ENCODE measurements around the gene MYL3. TPM values are rescaled to one million over a fixed set of nuclear protein-coding genes. Genes with fewer than 3 reads are reported as not detected.

The MYL3 gene
- total RNA-seq, 1 experiment from 2014 or later: not detected

DNA sequence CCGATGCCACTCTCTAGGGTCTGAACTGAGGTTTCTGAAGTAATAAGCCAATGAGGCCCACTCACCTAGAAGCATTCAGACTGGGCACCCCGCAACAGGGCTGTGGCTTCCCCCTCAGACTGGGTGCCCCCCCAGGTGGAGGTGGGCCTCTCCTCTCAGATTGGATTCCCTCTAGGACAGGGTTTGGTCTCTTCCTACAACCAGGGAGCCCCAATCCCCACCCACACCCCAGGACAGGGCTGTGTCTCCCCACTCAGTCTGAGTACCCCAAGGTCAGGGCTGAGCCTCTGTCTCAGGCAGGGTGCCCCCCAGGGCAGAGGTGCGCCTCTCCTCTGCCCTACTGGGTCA is 41.9 kb upstream of the MYL3 start:
- Histone ChIP-seq H3K9ac (ENCODE audit: low read length) (no peak overlapping the region), H3F3A (ENCODE audit: low read length, unreplicated experiment) (no peaks in the 10 kb centered on the region), H3K36me3 (ENCODE audit: low read depth, low read length) (no peaks in the 10 kb centered on the region), H3K27ac (ENCODE audit: low read length) (no peak overlapping the region), H2AFZ (ENCODE audit: low read length) (no peak overlapping the region), H3K27me3 (ENCODE audit: low read length) (no peaks in the 10 kb centered on the region), H3K4me3 (ENCODE audit: low read length) (no peak overlapping the region), H3K79me2 (ENCODE audit: low read length) (no peaks in the 10 kb centered on the region), H3K4me2 (ENCODE audit: low read length) (no peak overlapping the region), H4K20me1 (ENCODE audit: low read length) (no peaks in the 10 kb centered on the region), H3K9me3 (ENCODE audit: low read length) (no peaks in the 10 kb centered on the region), H3K9me2 (replicated peaks; ENCODE audit: low read length) (no peaks in the 10 kb centered on the region), H3K4me1 (ENCODE audit: insufficient read depth, low read length) (peaks cover 9% of the 10 kb centered on the region)
- CTCF ChIA-PET: no interaction called here
- DNase-seq (no peak), ATAC-seq (no peak)
- POLR2A ChIA-PET (ENCODE audit: unreplicated experiment): no interaction called here
- intact Hi-C loops (cut with micrococcal nuclease): no loop called here
- BruUV-seq (replicated peaks): no TSS peak
- TF ChIP-seq, protein P1, sequence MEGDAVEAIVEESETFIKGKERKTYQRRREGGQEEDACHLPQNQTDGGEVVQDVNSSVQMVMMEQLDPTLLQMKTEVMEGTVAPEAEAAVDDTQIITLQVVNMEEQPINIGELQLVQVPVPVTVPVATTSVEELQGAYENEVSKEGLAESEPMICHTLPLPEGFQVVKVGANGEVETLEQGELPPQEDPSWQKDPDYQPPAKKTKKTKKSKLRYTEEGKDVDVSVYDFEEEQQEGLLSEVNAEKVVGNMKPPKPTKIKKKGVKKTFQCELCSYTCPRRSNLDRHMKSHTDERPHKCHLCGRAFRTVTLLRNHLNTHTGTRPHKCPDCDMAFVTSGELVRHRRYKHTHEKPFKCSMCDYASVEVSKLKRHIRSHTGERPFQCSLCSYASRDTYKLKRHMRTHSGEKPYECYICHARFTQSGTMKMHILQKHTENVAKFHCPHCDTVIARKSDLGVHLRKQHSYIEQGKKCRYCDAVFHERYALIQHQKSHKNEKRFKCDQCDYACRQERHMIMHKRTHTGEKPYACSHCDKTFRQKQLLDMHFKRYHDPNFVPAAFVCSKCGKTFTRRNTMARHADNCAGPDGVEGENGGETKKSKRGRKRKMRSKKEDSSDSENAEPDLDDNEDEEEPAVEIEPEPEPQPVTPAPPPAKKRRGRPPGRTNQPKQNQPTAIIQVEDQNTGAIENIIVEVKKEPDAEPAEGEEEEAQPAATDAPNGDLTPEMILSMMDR (conservative IDR thresholded peaks at IDR 0.05; ENCODE audit: low read depth, low read length): no peak
- no peak for TF ChIP-seq EZH2 (IDR thresholded peaks at IDR 0.05; ENCODE audit: low read length, unreplicated experiment)
- TF ChIP-seq EZH2phosphoT487 (IDR thresholded peaks at IDR 0.05; ENCODE audit: borderline replicate concordance, low read length): no peak

DNA sequence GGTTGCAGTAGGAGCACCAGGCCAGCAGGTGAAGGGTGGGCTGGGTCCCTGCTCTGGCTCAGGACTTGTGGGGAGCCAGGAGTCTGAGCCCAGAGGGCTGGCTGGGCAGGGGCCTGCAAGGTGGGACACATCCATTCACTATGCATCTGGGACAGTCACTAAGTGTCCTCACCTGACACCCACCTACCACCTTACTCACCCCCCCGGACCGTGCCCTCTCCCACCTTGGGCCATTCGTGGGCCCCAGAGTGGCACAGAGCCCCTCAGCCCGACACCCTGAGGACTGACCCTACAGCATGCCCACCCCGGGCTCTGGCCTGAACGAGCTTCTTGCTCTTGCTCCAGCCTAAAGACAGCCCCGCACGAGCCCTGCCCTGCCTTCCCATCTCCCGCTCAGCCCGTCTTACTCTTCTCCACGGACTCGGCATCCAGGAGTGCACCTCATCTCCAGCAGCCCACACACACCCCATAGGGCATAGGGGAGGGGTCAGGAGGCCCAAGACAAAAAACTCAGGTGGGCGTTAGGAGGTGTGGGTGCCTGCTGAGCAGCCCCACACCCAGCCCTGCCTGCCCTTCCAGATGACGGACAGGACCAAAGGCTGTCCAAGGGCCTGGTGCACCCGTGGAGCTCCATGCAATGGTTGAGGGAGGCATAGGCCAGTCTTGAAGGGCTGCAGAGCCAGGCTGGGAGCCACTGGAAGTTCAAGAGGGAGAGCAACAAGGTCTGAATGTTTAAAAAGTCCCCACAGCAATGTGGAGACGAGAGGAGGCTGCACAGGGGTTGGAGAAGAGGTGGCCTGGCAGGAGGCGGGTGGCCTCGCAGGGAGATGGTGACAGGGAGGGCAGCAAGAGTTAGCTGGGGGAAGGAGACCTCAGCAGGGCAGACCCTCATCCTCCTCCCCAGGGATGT is 41.3 kb upstream of the MYL3 start:
- no TSS peak for BruUV-seq (replicated peaks)
- no peaks in the 10 kb centered on the region for H3F3A ChIP-seq (ENCODE audit: low read length, unreplicated experiment)
- ATAC-seq (no peak), DNase-seq (no peak)
- H4K20me1 ChIP-seq (ENCODE audit: low read length): no peaks in the 10 kb centered on the region
- no peak overlapping the region for H2AFZ ChIP-seq (ENCODE audit: low read length)
- H3K36me3 ChIP-seq (ENCODE audit: low read depth, low read length): no peaks in the 10 kb centered on the region
- ChIA-PET CTCF (interaction anchor here (0.7 kb wide), 1 partner anchor 12 kb away, joined by 3 read pairs; no protein-coding TSS in a partner anchor), POLR2A (ENCODE audit: unreplicated experiment) (no interaction called here)
- no peaks in the 10 kb centered on the region for H3K9me3 ChIP-seq (ENCODE audit: low read length)
- no peaks in the 10 kb centered on the region for H3K27me3 ChIP-seq (ENCODE audit: low read length)
- no peak overlapping the region for H3K4me3 ChIP-seq (ENCODE audit: low read length)
- no peaks in the 10 kb centered on the region for H3K9me2 ChIP-seq (replicated peaks; ENCODE audit: low read length)
- TF ChIP-seq EZH2 (IDR thresholded peaks at IDR 0.05; ENCODE audit: low read length, unreplicated experiment) (no peak), EZH2phosphoT487 (IDR thresholded peaks at IDR 0.05; ENCODE audit: borderline replicate concordance, low read length) (no peak)
- TF ChIP-seq, protein P1 (conservative IDR thresholded peaks at IDR 0.05; ENCODE audit: low read depth, low read length): no peak
- intact Hi-C loops (cut with micrococcal nuclease): no loop called here
- no peak overlapping the region for H3K27ac ChIP-seq (ENCODE audit: low read length)
- no peak overlapping the region for H3K9ac ChIP-seq (ENCODE audit: low read length)
- no peak overlapping the region for H3K4me2 ChIP-seq (ENCODE audit: low read length)
- peaks cover 9% of the 10 kb centered on the region for H3K4me1 ChIP-seq (ENCODE audit: insufficient read depth, low read length)
- H3K79me2 ChIP-seq (ENCODE audit: low read length): no peaks in the 10 kb centered on the region
